ENCODE results near the gene DLX4. TPM values are rescaled to one million over a fixed set of nuclear protein-coding genes. Genes with fewer than 3 reads are reported as not detected.
A peak's percentile ranks its signal among the peaks of the same experiment; 100 is the strongest.

Gene DLX4
- total and polyA plus RNA-seq, 2 of the 4 experiments (the other 2 are of a cell fraction), result not detected

GRCh38 chr17:49992933-49993422, 24.0 kb downstream of the DLX4 start (continued):
- TF ChIP-seq USF2 (IDR thresholded peaks at IDR 0.05; ENCODE audit: low read depth, low read length) (no peak), POLR2A (IDR thresholded peaks at IDR 0.05; ENCODE audit: low read depth, low read length) (no peak), MAFK (IDR thresholded peaks at IDR 0.05; ENCODE audit: low read depth, low read length) (no peak)

GRCh38 chr17:49993423-49994060, 24.6 kb downstream of the DLX4 start:
- no peak for DNase-seq
- Histone ChIP-seq H3K14ac (replicated peaks; ENCODE audit: low read depth, low read length) (no peak overlapping the region), H3K9ac (ENCODE audit: low read depth, low read length) (no peak overlapping the region), H3K18ac (ENCODE audit: low read depth, low read length) (no peak overlapping the region), H2AFZ (replicated peaks; ENCODE audit: low read length, poor library complexity) (peak overlapping the region; percentile 67), H4K91ac (ENCODE audit: insufficient read depth, low read depth, low read length) (no peak overlapping the region), H3K23ac (ENCODE audit: low read depth, low read length) (no peak overlapping the region), H3K9me3 (ENCODE audit: control insufficient read depth, insufficient read depth, low read length) (peaks cover 2% of the 10 kb centered on the region; the same call in 1 of the 2 replicates), H3K27ac (ENCODE audit: insufficient read depth, low read length) (no peak overlapping the region), H3K9me1 (ENCODE audit: insufficient read depth, low read length) (no peaks in the 10 kb centered on the region), H3K56ac (ENCODE audit: extremely low read depth, insufficient read depth, low read length) (no peak overlapping the region), H2BK20ac (ENCODE audit: low read depth, low read length) (no peak overlapping the region), H3K79me1 (ENCODE audit: low read depth in 1 of 2, low read length in 2 of 2) (no peaks in the 10 kb centered on the region), H3K4me1 (ENCODE audit: control insufficient read depth, insufficient read depth, low read length) (peaks cover 3% of the 10 kb centered on the region; the same call in 1 of the 2 replicates), H4K5ac (ENCODE audit: low read depth, low read length) (no peak overlapping the region), H3K36me3 (ENCODE audit: control insufficient read depth, insufficient read depth, low read length) (no peaks in the 10 kb centered on the region), H2AK5ac (ENCODE audit: low read depth, low read length) (no peak overlapping the region), H3K27me3 (ENCODE audit: control insufficient read depth, insufficient read depth, low read length) (peaks cover 83% of the 10 kb centered on the region), H3K4me2 (ENCODE audit: low read depth, low read length) (peak overlapping the region; percentile 58; the same call in 1 of the 2 replicates), H3K4ac (ENCODE audit: low read depth, low read length) (no peak overlapping the region), H4K20me1 (ENCODE audit: insufficient read depth, low read length) (peaks cover 7% of the 10 kb centered on the region; the same call in 1 of the 2 replicates), H2BK5ac (ENCODE audit: low read depth, low read length, poor library complexity, severe bottlenecking) (no peak overlapping the region), H2BK120ac (ENCODE audit: low read depth, low read length) (no peak overlapping the region), H2BK15ac (ENCODE audit: low read depth, low read length) (no peak overlapping the region), H4K8ac (ENCODE audit: low read depth in 2 of 2, low read length in 2 of 2) (no peak overlapping the region), H3K4me3 (ENCODE audit: insufficient read depth, low read depth, low read length) (peak overlapping the region; percentile 1; the same call in 1 of the 2 replicates), H2AK9ac (replicated peaks; ENCODE audit: low read depth, low read length, poor library complexity) (no peak overlapping the region)
- no TSS peak for BruUV-seq (replicated peaks)
- intact Hi-C loops (cut with micrococcal nuclease) (no loop called here), dilution Hi-C loops (cut with HindIII; ENCODE audit: low sequenced_read_pairs, unreplicated experiment) (no loop called here), in situ Hi-C loops (cut with MboI; ENCODE audit: low sequenced_read_pairs) (loop anchor here (10.0 kb wide), 1 partner anchor 289 kb away; the partner anchor contains the start of gene SLC35B1)
- CTCF ChIA-PET, result interaction anchor here (0.6 kb wide), 1 partner anchor 209 kb away, joined by 5 read pairs; no protein-coding TSS in a partner anchor
- POLR2A ChIA-PET (ENCODE audit: unreplicated experiment), result no interaction called here
- peak; percentile 21 for ATAC-seq (ENCODE audit: low read depth)
- TF ChIP-seq RCOR1 (IDR thresholded peaks at IDR 0.05; ENCODE audit: insufficient replicate concordance, low read length), result no peak
- no peak for TF ChIP-seq SMC3 (IDR thresholded peaks at IDR 0.05; ENCODE audit: low read depth, low read length)
- no peak for TF ChIP-seq MXI1 (IDR thresholded peaks at IDR 0.05; ENCODE audit: borderline replicate concordance, low read depth, low read length)
- no peak for TF ChIP-seq FOS (IDR thresholded peaks at IDR 0.05; ENCODE audit: low read depth, low read length)
- TF ChIP-seq, protein P1, sequence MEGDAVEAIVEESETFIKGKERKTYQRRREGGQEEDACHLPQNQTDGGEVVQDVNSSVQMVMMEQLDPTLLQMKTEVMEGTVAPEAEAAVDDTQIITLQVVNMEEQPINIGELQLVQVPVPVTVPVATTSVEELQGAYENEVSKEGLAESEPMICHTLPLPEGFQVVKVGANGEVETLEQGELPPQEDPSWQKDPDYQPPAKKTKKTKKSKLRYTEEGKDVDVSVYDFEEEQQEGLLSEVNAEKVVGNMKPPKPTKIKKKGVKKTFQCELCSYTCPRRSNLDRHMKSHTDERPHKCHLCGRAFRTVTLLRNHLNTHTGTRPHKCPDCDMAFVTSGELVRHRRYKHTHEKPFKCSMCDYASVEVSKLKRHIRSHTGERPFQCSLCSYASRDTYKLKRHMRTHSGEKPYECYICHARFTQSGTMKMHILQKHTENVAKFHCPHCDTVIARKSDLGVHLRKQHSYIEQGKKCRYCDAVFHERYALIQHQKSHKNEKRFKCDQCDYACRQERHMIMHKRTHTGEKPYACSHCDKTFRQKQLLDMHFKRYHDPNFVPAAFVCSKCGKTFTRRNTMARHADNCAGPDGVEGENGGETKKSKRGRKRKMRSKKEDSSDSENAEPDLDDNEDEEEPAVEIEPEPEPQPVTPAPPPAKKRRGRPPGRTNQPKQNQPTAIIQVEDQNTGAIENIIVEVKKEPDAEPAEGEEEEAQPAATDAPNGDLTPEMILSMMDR (conservative IDR thresholded peaks at IDR 0.05; ENCODE audit: low read depth, low read length), result no peak
- TF ChIP-seq CEBPB (IDR thresholded peaks at IDR 0.05; ENCODE audit: low read depth, low read length), result no peak
- TF ChIP-seq CHD1 (IDR thresholded peaks at IDR 0.05; ENCODE audit: low read depth, low read length), result no peak
- no peak for TF ChIP-seq USF2 (IDR thresholded peaks at IDR 0.05; ENCODE audit: low read depth, low read length)
- no peak for TF ChIP-seq MAZ (IDR thresholded peaks at IDR 0.05; ENCODE audit: borderline replicate concordance, low read depth, low read length)
- TF ChIP-seq MAFK (IDR thresholded peaks at IDR 0.05; ENCODE audit: low read depth, low read length), result no peak
- 5% methylated on average over 13 of the region's 77 CpGs; no CpG with 5 or more reads in 1 of the 2 experiments for WGBS, 2 experiments (ENCODE audit: extremely low coverage in 2 of 2, insufficient read length in 1 of 2)

All from IMR-90 (cell line).